Hepatocyte (in vitro differentiated cells): Measurements from ENCODE around the gene SHANK1. TPM values are rescaled to one million over a fixed set of nuclear protein-coding genes. Genes with fewer than 3 reads are reported as not detected.
"Not testable (repeated sequence)": the region's sequence is repeated elsewhere in the genome, so short reads cannot be mapped to it uniquely, and the experiment has no call there.

ENCODE experiments used
- DNase-seq: peaks from one replicate; pipeline ENCODE4 v3.0.0-alpha.2; 2016; ENCODE audit warnings: low spot score
- H2AFZ ChIP-seq: fragments of 200-600 bp; sonication (generic); 2 replicates; pipeline ENCODE4 v1.6.0; 2016; ENCODE audit warnings: antibody characterized with exemption, mild to moderate bottlenecking
- H3K27ac ChIP-seq: fragments of 200-600 bp; sonication (generic); 2 replicates; pipeline ENCODE4 v1.5.1; 2016; ENCODE audit warnings: mild to moderate bottlenecking
- H3K27me3 ChIP-seq: fragments of 200-600 bp; sonication (generic); 2 replicates; pipeline ENCODE4 v1.6.1; 2016
- H3K36me3 ChIP-seq: fragments of 200-600 bp; sonication (generic); replicated peaks from 2 replicates; pipeline ENCODE4 v1.5.1; 2016; ENCODE audit warnings: low read depth; ENCODE audit not compliant: insufficient read depth
- H3K4me1 ChIP-seq: fragments of 200-600 bp; sonication (generic); 2 replicates; pipeline ENCODE4 v1.5.1; 2016; ENCODE audit warnings: mild to moderate bottlenecking, moderate library complexity; ENCODE audit not compliant: insufficient read depth
- H3K4me2 ChIP-seq: fragments of 200-600 bp; sonication (generic); 2 replicates; pipeline ENCODE4 v1.6.0; 2016
- H3K4me3 ChIP-seq: fragments of 200-600 bp; sonication (generic); 2 replicates; pipeline ENCODE4 v1.5.1; 2016; ENCODE audit warnings: mild to moderate bottlenecking
- H3K79me2 ChIP-seq: fragments of 200-600 bp; sonication (generic); 2 replicates; pipeline ENCODE4 v1.6.0; 2017; ENCODE audit warnings: mild to moderate bottlenecking
- H3K9me2 ChIP-seq: fragments of 200-600 bp; sonication (generic); replicated peaks from 2 replicates; pipeline ENCODE4 v1.6.0; 2017; ENCODE audit warnings: mild to moderate bottlenecking; ENCODE audit not compliant: insufficient read depth
- H3K9me3 ChIP-seq: fragments of 200-600 bp; sonication (generic); 2 replicates; pipeline ENCODE4 v1.5.1; 2016; ENCODE audit warnings: low read depth, mild to moderate bottlenecking
- H4K20me1 ChIP-seq: fragments of 200-600 bp; sonication (generic); 2 replicates; pipeline ENCODE4 v1.6.0; 2016; ENCODE audit warnings: mild to moderate bottlenecking; ENCODE audit not compliant: insufficient read depth, poor library complexity, severe bottlenecking
- EZH2 ChIP-seq: fragments of 200-600 bp; sonication (generic); IDR thresholded peaks from 2 replicates; pipeline ENCODE4 v1.6.1; 2016; ENCODE audit warnings: antibody characterized with exemption, mild to moderate bottlenecking, borderline replicate concordance
- EZH2phosphoT487 ChIP-seq: fragments of 200-600 bp; sonication (generic); IDR thresholded peaks from one replicate; pipeline ENCODE4 v1.6.1; 2018; ENCODE audit warnings: antibody characterized with exemption, mild to moderate bottlenecking, low read depth, moderate library complexity; ENCODE audit not compliant: unreplicated experiment, severe bottlenecking
- WGBS: methylation state at CpG from one replicate; pipeline ENCODE4 v1.1.6; 2016; ENCODE audit warnings: low lambda C conversion rate; ENCODE audit errors: missing lambda C conversion rate; 5-methylcytosine and 5-hydroxymethylcytosine counted together
- polyA plus RNA-seq: library from polyadenylated mRNA; unstranded; fragments of >200 nt; fragmentation: Nextera tagmentation; extraction: Ambion mirVana; gene quantifications from 2 replicates; pipeline ENCODE4 v1.2.1, GENCODE V29; 2016
- total RNA-seq: library from RNA; depleted of rRNA; stranded (reverse); fragments of >200 nt; gene quantifications from 2 replicates; pipeline ENCODE4 v1.2.3, GENCODE V29; 2014
- TF ChIP-seq, protein P1 (sequence below): fragments of 200-600 bp; sonication (generic); IDR thresholded peaks from 2 replicates; pipeline ENCODE4 v1.5.1; 2016; ENCODE audit warnings: antibody characterized with exemption, mild to moderate bottlenecking; ENCODE audit not compliant: poor library complexity

Gene SHANK1
- total and polyA plus RNA-seq, 2 experiments from 2014 or later, result 0.56 to 2.3 TPM

DNA sequence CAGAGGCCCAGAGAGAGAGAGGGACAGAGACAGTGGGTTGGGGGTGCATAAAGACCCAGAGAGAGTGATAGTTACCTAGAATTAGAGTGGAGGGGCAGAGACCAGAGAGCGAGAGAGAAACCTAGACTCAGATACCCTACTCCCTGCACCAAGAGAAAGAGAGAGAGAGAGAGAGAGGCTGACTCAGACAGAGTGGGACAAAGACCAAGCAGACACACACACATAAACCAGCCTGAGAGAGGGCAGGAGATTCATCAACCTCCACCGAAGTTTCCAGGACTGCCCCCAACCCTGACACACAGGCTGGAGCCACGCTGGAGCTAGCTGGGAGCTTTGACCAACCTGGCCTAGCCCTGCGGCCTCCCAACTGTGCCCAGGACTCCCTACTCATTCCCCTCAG lies 92.8 kb downstream of the SHANK1 start:
- no peaks in the 10 kb centered on the region for H3K36me3 ChIP-seq
- H3K27me3 ChIP-seq, result no peaks in the 10 kb centered on the region
- H3K4me3 ChIP-seq, result no peak overlapping the region
- DNase-seq, result no peak
- H3K9me3 ChIP-seq, result no peaks in the 10 kb centered on the region
- WGBS, result 80% methylated on average over 4 of the region's 4 CpGs
- no peaks in the 10 kb centered on the region for H3K79me2 ChIP-seq
- no peaks in the 10 kb centered on the region for H4K20me1 ChIP-seq
- TF ChIP-seq EZH2 (no peak), EZH2phosphoT487 (no peak)
- TF ChIP-seq, protein P1, sequence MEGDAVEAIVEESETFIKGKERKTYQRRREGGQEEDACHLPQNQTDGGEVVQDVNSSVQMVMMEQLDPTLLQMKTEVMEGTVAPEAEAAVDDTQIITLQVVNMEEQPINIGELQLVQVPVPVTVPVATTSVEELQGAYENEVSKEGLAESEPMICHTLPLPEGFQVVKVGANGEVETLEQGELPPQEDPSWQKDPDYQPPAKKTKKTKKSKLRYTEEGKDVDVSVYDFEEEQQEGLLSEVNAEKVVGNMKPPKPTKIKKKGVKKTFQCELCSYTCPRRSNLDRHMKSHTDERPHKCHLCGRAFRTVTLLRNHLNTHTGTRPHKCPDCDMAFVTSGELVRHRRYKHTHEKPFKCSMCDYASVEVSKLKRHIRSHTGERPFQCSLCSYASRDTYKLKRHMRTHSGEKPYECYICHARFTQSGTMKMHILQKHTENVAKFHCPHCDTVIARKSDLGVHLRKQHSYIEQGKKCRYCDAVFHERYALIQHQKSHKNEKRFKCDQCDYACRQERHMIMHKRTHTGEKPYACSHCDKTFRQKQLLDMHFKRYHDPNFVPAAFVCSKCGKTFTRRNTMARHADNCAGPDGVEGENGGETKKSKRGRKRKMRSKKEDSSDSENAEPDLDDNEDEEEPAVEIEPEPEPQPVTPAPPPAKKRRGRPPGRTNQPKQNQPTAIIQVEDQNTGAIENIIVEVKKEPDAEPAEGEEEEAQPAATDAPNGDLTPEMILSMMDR, result no peak
- H3K9me2 ChIP-seq, result no peaks in the 10 kb centered on the region
- H3K4me1 ChIP-seq, result no peaks in the 10 kb centered on the region
- no peak overlapping the region for H3K27ac ChIP-seq
- H2AFZ ChIP-seq, result no peak overlapping the region
- H3K4me2 ChIP-seq, result no peak overlapping the region

DNA sequence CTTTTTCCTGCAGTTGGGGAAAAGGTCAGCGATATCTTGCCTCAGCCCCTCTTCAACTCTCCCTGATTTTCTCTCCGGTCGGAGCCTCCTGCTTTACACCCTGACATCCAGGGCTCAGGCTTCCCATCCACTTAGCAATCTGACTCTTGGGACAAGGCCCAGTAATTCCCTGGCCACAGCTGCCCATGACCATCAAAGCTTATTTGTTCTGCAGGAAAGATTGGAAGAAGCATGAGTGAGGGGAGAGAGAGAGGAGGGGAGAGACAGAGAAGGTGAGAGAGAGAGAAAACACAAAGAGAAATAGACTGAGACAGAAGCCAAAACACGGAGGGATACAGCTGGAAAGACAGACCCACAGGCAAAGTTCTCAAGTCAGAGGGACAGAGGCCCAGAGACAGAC lies 93.6 kb downstream of the SHANK1 start:
- H3K27me3 ChIP-seq, result no peaks in the 10 kb centered on the region
- no peaks in the 10 kb centered on the region for H3K36me3 ChIP-seq
- no peak overlapping the region for H2AFZ ChIP-seq
- H3K79me2 ChIP-seq, result no peaks in the 10 kb centered on the region
- TF ChIP-seq, protein P1, result no peak
- no peak for TF ChIP-seq EZH2phosphoT487
- no peak for TF ChIP-seq EZH2
- no peak for DNase-seq
- H3K9me2 ChIP-seq, result no peaks in the 10 kb centered on the region
- no peak overlapping the region for H3K27ac ChIP-seq
- no peaks in the 10 kb centered on the region for H3K4me1 ChIP-seq
- no peaks in the 10 kb centered on the region for H3K9me3 ChIP-seq
- no peak overlapping the region for H3K4me3 ChIP-seq
- H3K4me2 ChIP-seq, result no peak overlapping the region
- 85% methylated on average over 4 of the region's 4 CpGs for WGBS
- H4K20me1 ChIP-seq, result no peaks in the 10 kb centered on the region

DNA sequence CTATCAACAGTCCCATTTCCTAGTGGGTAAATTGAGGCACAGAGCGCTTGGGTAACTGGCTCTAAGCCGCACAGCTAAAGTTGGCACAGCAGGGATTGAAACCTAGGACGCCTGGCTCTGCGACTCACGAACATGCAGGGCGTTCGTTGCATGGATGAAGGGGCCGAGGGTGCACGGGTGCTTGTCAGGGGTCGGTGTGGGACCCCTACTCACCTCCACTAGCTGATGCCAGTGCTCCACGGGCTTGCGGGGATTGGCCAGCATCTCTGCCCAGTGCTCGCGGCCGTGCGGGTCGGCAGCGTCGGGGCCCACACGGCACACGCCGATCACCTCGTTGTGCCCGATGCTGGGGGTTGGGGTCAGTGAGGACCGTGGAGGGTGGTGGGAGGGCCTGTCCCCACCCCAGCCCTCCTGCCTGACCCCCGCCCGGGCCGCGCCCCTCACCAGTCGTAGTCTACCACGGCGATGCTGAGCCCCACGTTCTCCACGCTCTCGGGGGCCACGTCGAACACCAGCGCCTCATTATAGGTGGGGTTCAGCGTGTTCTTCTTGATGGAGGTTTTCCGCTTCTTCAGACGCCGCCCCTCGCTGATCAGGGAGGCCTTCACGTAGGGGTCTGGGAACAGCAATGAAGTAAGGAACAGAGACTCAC lies 94.5 kb downstream of the SHANK1 start:
- 93% methylated on average over 20 of the region's 44 CpGs for WGBS
- no peaks in the 10 kb centered on the region for H3K9me2 ChIP-seq
- TF ChIP-seq, protein P1, result no peak
- TF ChIP-seq EZH2, result no peak
- TF ChIP-seq EZH2phosphoT487, result no peak
- no peaks in the 10 kb centered on the region for H3K9me3 ChIP-seq
- no peak overlapping the region for H3K4me2 ChIP-seq
- no peak overlapping the region for H2AFZ ChIP-seq
- no peaks in the 10 kb centered on the region for H3K27me3 ChIP-seq
- no peak overlapping the region for H3K27ac ChIP-seq
- H3K4me1 ChIP-seq, result no peaks in the 10 kb centered on the region
- DNase-seq, result no peak
- no peak overlapping the region for H3K4me3 ChIP-seq
- no peaks in the 10 kb centered on the region for H3K79me2 ChIP-seq
- H3K36me3 ChIP-seq, result no peaks in the 10 kb centered on the region
- no peaks in the 10 kb centered on the region for H4K20me1 ChIP-seq

DNA sequence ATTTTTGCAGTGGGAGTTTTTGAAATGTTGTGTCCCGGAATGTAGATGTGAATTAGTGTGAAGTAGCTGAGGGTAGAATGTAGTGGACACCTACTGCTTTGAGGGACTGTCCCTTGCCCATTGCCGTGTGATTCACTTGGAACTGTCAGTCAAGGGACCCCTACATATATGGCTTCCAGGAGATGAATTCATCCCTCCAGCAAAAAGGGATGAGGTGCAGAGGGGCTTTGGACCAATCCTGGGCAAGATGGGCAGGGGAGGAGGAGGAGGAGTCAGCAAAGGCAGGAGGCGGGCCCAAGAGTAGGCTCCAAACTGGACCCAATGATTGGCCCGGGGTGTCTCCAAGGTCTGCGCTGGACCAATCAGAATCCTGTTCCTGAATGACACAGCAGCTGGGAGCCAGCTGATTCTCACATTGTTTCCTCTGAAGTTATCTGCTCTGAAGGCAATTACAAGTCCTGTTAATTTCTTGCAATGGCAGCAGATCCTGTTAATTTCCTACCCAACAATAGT lies 99.2 kb downstream of the SHANK1 start:
- H3K4me2 ChIP-seq, H3K36me3 ChIP-seq, H3K4me3 ChIP-seq, H3K79me2 ChIP-seq, H3K9me3 ChIP-seq, H3K4me1 ChIP-seq, H2AFZ ChIP-seq, H3K9me2 ChIP-seq, DNase-seq, H3K27ac ChIP-seq, H4K20me1 ChIP-seq, H3K27me3 ChIP-seq: not testable (repeated sequence)
- WGBS, result 94% methylated on average over 5 of the region's 5 CpGs

DNA sequence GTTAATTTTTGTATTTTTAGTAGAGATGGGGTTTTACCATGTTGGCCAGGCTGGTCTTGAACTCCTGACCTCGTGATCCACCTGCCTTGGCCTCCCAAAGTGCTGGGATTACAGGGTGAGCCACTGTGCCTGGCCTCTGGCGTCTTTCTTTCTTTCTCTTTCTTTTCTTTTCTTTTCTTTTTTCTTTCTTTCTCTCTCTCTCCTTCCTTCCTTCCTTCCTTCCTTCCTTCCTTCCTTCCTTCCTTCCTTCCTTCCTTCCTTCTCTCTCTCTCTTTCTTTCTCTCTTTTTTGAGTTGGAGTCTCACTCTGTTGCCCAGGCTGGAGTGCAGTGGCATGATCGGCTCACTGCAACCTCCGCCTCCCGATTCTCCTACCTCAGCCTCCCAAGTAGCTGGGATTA lies 100.4 kb downstream of the SHANK1 start:
- H3K36me3 ChIP-seq, H3K4me3 ChIP-seq, DNase-seq, H3K9me2 ChIP-seq, H3K27me3 ChIP-seq, H3K4me1 ChIP-seq, H3K4me2 ChIP-seq, H3K27ac ChIP-seq, H3K79me2 ChIP-seq, H3K9me3 ChIP-seq, H4K20me1 ChIP-seq, H2AFZ ChIP-seq: not testable (repeated sequence)
- WGBS, result 85% methylated on average over 5 of the region's 5 CpGs

DNA sequence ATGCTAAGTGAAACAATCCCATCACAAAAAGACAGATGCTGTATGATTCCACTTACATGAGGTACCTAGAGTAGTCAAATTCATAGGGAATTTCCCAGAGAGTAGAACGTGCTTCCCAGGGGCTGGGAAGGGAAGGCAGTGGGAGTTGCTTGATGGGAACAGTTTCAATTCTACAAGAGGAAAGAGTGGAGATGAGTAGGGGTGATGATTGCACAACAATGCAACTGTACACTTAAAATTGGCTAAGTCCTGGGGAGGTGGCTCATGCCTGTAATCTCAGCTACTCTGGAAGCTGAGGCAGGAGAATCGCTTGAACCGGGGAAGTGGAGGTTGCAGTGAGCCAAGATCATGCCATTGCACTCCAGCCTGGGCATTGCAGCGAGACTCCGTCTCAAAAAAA lies 101.2 kb downstream of the SHANK1 start:
- 91% methylated on average over 4 of the region's 5 CpGs for WGBS
- not testable (repeated sequence) for H3K4me2 ChIP-seq, H3K27me3 ChIP-seq, H3K9me3 ChIP-seq, H2AFZ ChIP-seq, H3K36me3 ChIP-seq, H4K20me1 ChIP-seq, H3K27ac ChIP-seq, H3K9me2 ChIP-seq, DNase-seq, H3K4me3 ChIP-seq, H3K4me1 ChIP-seq, H3K79me2 ChIP-seq
